Osteoblast (primary cell): ENCODE results near the gene SARDH. TPM values are rescaled to one million over a fixed set of nuclear protein-coding genes. Genes with fewer than 3 reads are reported as not detected.

Experiments
- DNase-seq: peaks from one replicate; pipeline ENCODE4 v3.0.0; 2011; ENCODE audit warnings: low spot score, mixed read lengths; ENCODE audit not compliant: insufficient read length; ENCODE audit errors: missing footprints
- H2AFZ ChIP-seq: 2 replicates; pipeline ENCODE4 v1.6.0; 2011; ENCODE audit warnings: mild to moderate bottlenecking, low read length
- H3K27ac ChIP-seq: 2 replicates; pipeline ENCODE4 v1.5.1; 2011; ENCODE audit warnings: mild to moderate bottlenecking, low read depth, low read length, moderate library complexity
- H3K27me3 ChIP-seq: 2 replicates; pipeline ENCODE4 v1.6.0; 2012; ENCODE audit warnings: mild to moderate bottlenecking, control low read depth, inconsistent platforms, low read length, moderate library complexity; ENCODE audit not compliant: insufficient read depth
- H3K36me3 ChIP-seq: 2 replicates; pipeline ENCODE4 v1.5.1; 2011; ENCODE audit warnings: mild to moderate bottlenecking, low read length, control low read depth, moderate library complexity; ENCODE audit not compliant: insufficient read depth
- H3K4me1 ChIP-seq: 2 replicates; pipeline ENCODE4 v1.5.1; 2011; ENCODE audit warnings: mild to moderate bottlenecking, low read length, control low read depth, moderate library complexity; ENCODE audit not compliant: insufficient read depth
- H3K4me2 ChIP-seq: 2 replicates; pipeline ENCODE4 v1.6.0; 2011; ENCODE audit warnings: mild to moderate bottlenecking, low read length; ENCODE audit not compliant: insufficient read depth
- H3K4me3 ChIP-seq: fragments of 200-600 bp; sonication (generic); 3 replicates; pipeline ENCODE4 v1.5.1; 2012; ENCODE audit warnings: mild to moderate bottlenecking, low read length, inconsistent platforms; ENCODE audit not compliant: insufficient read depth
- H3K79me2 ChIP-seq: 2 replicates; pipeline ENCODE4 v1.6.0; 2012; ENCODE audit warnings: mild to moderate bottlenecking, low read length, control low read depth, inconsistent platforms; ENCODE audit not compliant: insufficient read depth
- H3K9me3 ChIP-seq: 2 replicates; pipeline ENCODE4 v1.5.1; 2011; ENCODE audit warnings: low read depth, low read length, control low read depth
- H4K20me1 ChIP-seq: 2 replicates; pipeline ENCODE4 v1.6.0; 2012; ENCODE audit warnings: mild to moderate bottlenecking, low read length, control low read depth; ENCODE audit not compliant: insufficient read depth
- total RNA-seq: library from RNA; depleted of rRNA; stranded (reverse); fragments of >200 nt; gene quantifications from 2 replicates; pipeline ENCODE4 v1.2.3, GENCODE V29; 2012
- TF ChIP-seq, protein P1 (sequence below): IDR thresholded peaks from 2 replicates; pipeline ENCODE4 v1.5.1; 2011; ENCODE audit warnings: mild to moderate bottlenecking, low read depth, low read length, moderate library complexity; ENCODE audit errors: extremely low read depth

Gene SARDH
- total RNA-seq, 1 donor = 5.4 TPM

DNA sequence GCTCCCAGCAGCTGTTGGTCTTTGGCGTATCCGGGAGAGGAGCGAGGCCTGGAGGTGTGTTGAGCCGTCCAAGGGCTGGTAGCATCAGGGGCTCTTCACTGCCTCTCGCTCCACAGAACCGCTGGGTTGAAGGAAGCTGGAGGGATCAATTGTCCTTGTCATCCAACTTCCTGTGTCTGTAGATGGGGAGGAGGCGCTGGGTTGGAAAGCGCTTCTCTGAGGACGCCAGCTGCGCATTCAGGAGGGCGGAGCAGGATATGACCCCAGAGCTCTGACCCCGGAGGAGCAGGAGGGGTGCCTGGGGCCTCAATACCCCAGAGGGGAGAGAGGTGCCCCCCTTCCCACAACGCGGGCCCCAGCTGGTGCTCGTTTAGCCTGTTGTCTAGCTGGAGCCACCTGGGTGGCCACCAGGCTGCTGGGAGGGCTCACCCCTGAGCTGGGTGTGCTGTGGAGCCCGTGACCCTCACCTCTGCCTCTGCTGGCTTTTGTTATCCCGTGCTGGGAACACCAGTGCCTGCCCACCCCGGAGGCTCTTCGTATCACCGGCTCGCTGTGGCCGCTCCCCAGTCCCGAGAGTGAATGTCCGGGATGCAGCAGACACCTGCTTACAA lies 104.0 kb downstream of the SARDH start:
- H3K4me1 ChIP-seq = no peaks in the 10 kb centered on the region
- H3K9me3 ChIP-seq = no peaks in the 10 kb centered on the region
- no peaks in the 10 kb centered on the region for H3K36me3 ChIP-seq
- no peak overlapping the region for H3K27ac ChIP-seq
- H3K4me2 ChIP-seq = no peak overlapping the region
- H3K79me2 ChIP-seq = no peaks in the 10 kb centered on the region
- H3K27me3 ChIP-seq = peaks cover 4% of the 10 kb centered on the region
- no peak overlapping the region for H2AFZ ChIP-seq
- peak; percentile 65 for DNase-seq
- H3K4me3 ChIP-seq = no peak overlapping the region
- TF ChIP-seq, protein P1, sequence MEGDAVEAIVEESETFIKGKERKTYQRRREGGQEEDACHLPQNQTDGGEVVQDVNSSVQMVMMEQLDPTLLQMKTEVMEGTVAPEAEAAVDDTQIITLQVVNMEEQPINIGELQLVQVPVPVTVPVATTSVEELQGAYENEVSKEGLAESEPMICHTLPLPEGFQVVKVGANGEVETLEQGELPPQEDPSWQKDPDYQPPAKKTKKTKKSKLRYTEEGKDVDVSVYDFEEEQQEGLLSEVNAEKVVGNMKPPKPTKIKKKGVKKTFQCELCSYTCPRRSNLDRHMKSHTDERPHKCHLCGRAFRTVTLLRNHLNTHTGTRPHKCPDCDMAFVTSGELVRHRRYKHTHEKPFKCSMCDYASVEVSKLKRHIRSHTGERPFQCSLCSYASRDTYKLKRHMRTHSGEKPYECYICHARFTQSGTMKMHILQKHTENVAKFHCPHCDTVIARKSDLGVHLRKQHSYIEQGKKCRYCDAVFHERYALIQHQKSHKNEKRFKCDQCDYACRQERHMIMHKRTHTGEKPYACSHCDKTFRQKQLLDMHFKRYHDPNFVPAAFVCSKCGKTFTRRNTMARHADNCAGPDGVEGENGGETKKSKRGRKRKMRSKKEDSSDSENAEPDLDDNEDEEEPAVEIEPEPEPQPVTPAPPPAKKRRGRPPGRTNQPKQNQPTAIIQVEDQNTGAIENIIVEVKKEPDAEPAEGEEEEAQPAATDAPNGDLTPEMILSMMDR = no peak
- H4K20me1 ChIP-seq = no peaks in the 10 kb centered on the region

DNA sequence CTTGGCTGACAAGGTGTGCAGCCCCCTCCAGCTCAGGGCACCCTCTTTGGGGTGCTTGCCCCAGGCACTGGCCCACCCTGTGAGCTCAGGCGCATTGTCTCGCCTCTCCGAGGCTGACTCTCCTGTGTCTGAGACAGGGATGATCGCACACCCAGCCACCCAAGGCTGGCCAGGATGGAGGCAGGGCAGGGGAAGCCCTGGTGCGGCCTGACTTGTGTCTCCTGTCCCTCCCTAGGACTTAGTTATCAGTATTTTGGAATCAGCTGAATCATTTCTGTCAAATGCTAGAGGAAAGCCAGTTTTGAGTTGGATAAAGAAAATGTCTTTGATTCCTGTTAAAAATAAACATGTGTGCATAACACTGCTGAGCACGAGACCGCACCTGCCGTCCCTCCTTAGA lies 104.5 kb downstream of the SARDH start:
- no peaks in the 10 kb centered on the region for H3K9me3 ChIP-seq
- no peak overlapping the region for H3K4me3 ChIP-seq
- TF ChIP-seq, protein P1 = no peak
- peak; percentile 76 for DNase-seq
- no peaks in the 10 kb centered on the region for H3K4me1 ChIP-seq
- no peaks in the 10 kb centered on the region for H3K36me3 ChIP-seq
- H3K79me2 ChIP-seq = no peaks in the 10 kb centered on the region
- no peaks in the 10 kb centered on the region for H4K20me1 ChIP-seq
- H3K27ac ChIP-seq = no peak overlapping the region
- H2AFZ ChIP-seq = no peak overlapping the region
- H3K4me2 ChIP-seq = no peak overlapping the region
- peaks cover 3% of the 10 kb centered on the region for H3K27me3 ChIP-seq

DNA sequence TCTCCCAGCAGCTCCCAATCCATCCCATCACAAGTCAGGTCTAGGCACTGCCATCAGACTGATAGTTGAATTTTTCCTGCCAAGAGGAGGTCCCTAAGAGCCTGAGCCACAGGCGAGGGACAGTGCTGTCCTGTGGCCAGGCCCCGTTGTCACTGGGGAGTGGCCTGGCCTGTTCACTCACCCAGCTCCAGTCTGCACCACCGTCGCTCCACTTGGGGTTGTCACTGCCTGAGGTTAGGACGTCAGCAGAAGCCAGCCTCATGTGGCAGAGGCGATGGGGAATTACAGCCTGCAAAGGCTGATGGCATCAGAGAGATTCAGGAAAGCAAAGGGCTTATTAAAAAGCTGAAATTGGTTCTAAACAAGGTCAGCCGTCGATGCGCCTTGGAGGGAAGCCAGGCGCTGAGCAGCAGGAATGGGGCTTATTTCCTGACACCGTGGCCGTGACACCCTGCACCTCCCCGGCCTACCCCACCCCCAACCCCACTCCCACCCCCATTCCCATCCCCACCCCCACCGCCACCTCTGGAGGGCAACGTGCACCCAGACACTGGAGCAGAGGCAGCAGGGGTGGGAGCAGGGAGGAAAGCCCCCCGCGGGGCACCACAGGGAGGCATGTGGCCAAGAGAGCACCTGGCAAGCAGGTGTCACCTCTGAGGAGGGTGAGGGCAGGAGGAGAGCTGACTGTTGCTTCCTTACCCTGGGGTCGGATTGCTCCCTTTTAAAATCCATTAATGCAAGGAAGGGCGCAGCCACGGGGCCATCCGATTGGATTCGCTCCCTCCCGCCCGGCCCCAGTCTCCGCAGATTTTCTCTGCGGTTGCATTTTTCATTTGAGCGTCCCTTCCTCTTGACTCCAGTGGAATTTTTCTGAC lies 105.1 kb downstream of the SARDH start:
- no peaks in the 10 kb centered on the region for H3K36me3 ChIP-seq
- H3K79me2 ChIP-seq = no peaks in the 10 kb centered on the region
- H2AFZ ChIP-seq = no peak overlapping the region
- no peaks in the 10 kb centered on the region for H3K4me1 ChIP-seq
- H3K9me3 ChIP-seq = no peaks in the 10 kb centered on the region
- no peak overlapping the region for H3K4me3 ChIP-seq
- DNase-seq = peak; percentile 73
- H3K4me2 ChIP-seq = no peak overlapping the region
- TF ChIP-seq, protein P1 = no peak
- no peak overlapping the region for H3K27ac ChIP-seq
- H3K27me3 ChIP-seq = peaks cover 3% of the 10 kb centered on the region
- H4K20me1 ChIP-seq = no peaks in the 10 kb centered on the region

DNA sequence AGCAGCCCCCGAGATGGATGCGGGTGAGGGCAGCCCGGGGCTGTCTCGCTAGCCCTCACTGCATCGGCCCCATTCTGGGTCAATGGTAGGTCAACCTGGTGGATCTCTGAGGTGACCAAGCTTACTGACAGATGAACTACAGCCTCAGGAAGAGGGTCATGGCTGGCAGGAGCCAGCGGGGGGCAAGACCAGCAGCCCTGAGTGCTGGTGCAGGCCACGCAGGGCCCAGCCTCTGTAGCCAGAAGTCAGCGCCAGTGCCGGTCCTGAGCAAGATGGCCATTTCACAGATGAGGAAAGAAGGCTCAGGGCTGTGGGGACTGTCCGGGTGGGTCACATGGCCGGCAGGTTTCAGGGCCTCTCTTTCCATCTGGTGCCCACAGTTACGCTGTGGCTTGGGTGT lies 107.0 kb downstream of the SARDH start:
- Histone ChIP-seq H3K4me3 (no peak overlapping the region), H3K9me3 (no peaks in the 10 kb centered on the region), H3K27me3 (peaks cover 3% of the 10 kb centered on the region), H2AFZ (no peak overlapping the region), H3K79me2 (no peaks in the 10 kb centered on the region), H3K4me1 (no peaks in the 10 kb centered on the region), H3K27ac (no peak overlapping the region), H3K36me3 (no peaks in the 10 kb centered on the region), H4K20me1 (no peaks in the 10 kb centered on the region), H3K4me2 (no peak overlapping the region)
- DNase-seq = peak; percentile 58
- TF ChIP-seq, protein P1 = no peak
